ENCODE results near the gene SORL1.
"Not testable (repeated sequence)": the region's sequence is repeated elsewhere in the genome, so short reads cannot be mapped to it uniquely, and the experiment has no call there.

SORL1 gene

GRCh38 chr11:121474680-121475079 is 22.6 kb downstream of the SORL1 start:
- no peak for DNase-seq (ENCODE audit: low spot score)

DNA sequence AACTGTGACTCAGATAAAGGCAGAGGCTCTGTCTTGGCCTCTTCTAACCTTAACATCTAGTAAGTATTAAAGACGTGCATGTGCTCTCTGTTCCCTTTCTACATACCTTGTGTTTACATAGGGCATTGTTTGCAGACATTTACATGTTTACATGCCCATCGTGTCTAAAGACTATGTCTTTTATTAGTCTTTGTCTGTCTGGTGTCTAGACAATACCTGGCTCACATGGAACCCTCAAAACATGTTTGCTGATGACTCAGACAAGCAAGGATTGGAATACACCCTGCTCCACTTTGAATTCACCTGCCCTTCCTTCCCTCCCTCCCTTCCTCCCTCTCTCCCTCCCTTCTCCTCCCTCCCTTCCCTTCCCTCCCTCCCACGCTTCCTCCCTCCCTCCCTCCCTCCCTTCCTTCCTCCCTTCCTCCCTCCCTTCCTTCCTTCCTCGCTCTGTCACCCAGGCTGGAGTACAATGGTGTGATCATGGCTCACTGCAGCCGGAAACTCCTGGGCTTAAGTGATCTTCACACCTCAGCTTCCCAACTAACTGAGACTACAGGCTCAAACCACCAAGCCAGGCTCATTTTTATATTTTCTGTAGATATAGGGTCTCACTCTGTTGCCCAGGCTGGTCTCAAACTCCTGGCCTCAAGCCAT is 24.4 kb downstream of the SORL1 start:
- no peak for DNase-seq (ENCODE audit: low spot score)

GRCh38 chr11:121478226-121478894 is 26.2 kb downstream of the SORL1 start:
- no peak for DNase-seq (ENCODE audit: low spot score)

- DNase-seq (ENCODE audit: low spot score) = no peak
Observed at GRCh38 chr11:121478895-121479697, 27.0 kb downstream of the SORL1 start.

DNA sequence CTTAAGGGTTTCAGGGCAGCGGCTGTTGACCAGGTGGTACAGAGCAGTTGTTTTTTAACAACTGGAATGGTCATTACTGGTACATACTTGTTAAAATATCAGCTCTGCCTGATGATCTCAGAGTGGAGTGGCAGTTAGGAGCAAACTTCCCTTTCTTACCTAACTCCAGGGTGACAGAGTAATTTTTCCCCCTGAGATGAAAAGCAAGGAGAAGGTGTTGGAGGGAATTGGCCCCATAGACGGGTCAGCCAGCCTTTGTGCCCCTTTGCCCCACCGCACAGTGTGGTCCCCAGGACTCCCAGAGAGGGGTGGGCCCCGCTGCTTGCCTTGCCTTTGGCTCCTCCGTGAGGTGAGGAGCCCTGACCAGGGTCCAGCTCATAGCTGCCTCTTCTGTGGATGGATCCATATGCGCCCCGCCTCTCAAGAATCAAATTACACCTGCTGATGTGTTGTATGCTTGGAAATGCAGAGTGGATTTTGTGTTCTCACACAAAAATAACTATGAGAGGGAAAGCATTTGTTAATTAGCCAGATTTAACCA is 27.7 kb downstream of the SORL1 start:
- DNase-seq (ENCODE audit: low spot score) = no peak

GRCh38 chr11:121481484-121482230 is 29.5 kb downstream of the SORL1 start:
- DNase-seq (ENCODE audit: low spot score) = not testable (repeated sequence)

DNA sequence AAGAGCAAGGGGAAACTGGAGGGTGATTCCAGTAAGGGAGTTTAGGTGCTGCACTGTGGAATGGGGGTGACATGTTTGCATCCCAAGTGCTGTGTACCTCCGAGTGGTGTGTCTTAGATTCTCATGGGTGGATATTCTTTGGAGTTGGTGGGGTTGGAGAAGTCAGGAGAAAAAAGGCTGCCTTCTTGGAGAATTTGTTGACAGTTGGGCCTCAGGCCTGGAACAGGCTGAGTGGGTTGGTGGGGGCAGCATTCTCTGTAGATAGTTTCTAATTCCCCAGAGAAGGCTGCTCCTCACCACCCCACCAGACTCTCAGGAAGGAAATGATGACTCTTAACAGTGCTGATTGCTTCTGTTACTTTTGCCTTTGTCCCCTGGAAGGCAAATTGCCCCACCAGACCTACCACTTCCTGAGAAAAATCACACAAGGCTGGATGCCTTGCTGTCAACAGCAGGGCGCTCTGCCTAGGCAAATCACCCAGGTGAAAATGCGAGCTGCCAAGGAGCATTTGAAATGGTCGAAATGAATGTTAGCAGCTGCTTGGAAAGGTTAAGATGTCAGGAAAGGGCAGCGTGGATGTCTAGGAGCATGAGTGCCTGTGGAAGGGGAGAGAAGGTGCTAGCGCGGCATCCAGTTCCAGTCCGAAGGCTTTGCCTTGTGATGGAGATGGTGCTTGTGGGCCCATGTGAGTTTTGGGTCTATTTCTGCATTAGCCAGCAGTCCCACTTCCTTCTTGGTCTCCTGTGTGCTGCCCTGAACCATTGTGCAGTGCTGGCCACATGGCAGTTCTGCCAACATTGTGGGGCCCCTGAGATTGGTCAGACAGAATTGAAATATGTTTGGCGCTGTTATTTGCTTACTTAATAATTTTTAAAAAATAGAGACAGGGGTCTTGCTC is 30.4 kb downstream of the SORL1 start:
- DNase-seq (ENCODE audit: low spot score) = no peak

DNA sequence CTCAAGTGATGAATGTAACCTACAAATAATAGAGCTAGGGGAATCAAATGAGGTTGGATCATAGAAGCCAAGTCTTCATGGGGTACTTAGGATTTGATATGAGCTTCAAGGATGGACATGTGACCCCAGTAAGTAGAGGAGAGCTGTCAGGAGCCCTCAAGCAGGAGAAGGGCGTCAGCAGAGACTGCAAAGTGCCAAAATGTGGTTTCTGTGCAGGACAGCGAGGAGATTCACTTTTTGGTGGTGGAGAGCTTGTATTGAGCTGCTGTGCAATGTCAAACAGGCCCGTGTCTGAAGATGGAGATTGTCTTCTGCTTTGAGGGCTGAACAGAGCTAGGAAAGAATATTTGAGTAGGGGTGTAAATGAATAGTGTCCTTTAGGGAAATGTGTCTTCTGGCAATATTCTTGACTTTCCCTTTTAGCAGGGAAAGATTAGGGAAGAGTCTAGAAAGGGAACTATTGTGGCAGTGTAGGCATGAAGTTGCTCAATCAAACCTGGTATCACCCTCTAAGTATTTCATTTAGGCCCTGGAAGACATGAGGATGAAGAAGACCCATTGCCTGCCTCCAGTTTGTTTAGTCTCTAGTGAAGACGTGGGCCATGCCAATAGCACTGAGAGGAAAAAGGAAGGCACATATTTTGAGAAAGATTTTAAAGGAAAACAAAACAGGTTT is 31.8 kb downstream of the SORL1 start:
- no peak for DNase-seq (ENCODE audit: low spot score)

DNA sequence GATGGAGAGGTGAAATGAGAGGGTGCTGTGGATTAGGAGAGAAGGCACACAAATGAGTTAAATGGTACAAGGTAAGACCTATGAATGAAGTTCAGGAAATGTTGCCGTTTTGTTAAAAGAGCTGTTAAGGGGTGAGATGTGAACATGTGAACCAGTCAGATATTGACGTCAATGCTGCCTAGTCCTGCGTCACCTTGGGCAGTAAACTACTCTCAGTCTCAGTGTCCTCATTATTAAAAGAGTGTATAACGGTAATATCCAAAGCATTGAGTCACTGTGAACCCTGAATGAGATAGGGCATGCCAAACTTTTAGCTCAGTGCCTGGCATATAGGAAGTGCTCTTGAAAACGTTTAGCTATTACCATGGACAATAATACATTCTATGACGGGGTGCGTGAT is 33.1 kb downstream of the SORL1 start:
- no peak for DNase-seq (ENCODE audit: low spot score)

- DNase-seq (ENCODE audit: low spot score) = no peak
Observed at GRCh38 chr11:121486054-121486453, 33.9 kb downstream of the SORL1 start.

GRCh38 chr11:121487191-121487590 is 35.1 kb downstream of the SORL1 start:
- DNase-seq (ENCODE audit: low spot score) = no peak

DNA sequence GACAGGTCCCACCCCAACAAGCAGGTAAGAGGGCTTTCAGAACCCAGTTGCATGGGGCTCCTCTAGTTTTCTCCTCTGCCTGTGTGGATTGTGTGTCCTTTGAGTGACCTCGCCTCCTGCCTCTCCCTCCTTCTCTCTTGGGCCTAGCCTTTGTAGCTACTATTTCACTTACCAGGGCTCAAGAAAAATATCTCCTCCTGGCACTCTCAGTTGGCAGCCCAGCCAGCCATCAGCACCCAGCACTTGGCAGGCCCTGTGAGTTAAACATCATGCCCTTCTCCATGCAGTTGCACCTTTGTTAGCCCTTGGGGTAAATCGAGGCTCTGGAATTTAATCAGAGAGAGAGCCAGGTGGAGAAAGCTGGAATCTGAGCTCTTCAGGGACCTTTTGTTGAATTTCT is 36.1 kb downstream of the SORL1 start:
- no peak for DNase-seq (ENCODE audit: low spot score)

DNA sequence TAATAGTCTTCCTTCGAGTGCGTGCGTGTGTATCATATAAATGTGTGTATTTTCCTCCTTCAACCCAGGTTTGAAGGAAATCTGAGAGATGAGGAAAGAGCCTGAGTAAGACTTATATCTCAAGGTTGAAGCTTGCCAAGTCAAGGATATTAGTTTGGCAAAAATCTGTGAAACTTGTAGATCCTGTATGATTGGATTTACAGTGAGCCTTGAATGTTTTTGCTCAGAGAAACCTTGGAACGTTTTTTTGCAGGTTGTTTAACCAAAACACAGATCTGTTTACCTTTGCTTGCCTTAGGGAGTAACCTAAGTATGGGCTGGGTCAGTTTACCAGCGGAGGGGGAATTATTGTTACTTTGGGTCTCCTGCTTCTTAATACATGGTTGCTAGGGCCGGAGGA is 36.5 kb downstream of the SORL1 start:
- no peak for DNase-seq (ENCODE audit: low spot score)

- DNase-seq (ENCODE audit: low spot score) = no peak
Observed at GRCh38 chr11:121489823-121490222, 37.7 kb downstream of the SORL1 start.

DNA sequence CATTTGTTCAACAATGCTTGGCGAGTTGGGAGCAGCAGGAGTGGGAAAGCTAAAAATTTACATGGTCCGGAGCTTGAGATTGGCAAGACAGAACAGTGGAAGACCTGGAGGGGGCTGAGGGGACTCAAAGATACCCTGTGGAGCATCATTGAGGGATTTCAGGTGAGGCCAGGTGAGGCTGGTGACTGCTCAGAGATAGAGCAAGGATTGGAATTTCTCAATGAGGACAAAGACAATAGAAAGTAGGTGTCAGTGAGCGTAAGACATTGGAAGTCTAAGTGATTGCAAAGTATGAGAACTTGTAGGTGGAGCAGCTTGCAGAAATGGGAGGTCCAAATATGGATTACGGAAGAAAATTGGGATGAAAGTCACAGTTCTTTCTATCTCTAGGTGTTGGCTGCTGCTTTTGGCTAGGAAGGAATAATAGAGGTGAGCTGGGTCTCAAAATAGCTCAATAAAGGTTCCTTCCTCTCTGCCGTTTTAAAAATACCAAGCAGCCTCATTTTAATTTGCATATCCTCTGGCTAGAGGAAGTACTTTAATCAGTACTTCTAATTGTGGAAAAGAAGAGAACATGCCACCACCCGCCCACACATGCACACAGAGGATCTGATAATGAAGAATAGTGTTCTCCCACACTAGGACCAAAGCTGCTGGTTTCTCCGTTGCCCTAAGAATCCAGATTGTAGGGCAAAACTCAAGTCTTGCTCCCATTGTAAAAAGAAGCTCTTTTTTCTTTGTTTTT is 42.4 kb downstream of the SORL1 start:
- DNase-seq (ENCODE audit: low spot score) = no peak

DNA sequence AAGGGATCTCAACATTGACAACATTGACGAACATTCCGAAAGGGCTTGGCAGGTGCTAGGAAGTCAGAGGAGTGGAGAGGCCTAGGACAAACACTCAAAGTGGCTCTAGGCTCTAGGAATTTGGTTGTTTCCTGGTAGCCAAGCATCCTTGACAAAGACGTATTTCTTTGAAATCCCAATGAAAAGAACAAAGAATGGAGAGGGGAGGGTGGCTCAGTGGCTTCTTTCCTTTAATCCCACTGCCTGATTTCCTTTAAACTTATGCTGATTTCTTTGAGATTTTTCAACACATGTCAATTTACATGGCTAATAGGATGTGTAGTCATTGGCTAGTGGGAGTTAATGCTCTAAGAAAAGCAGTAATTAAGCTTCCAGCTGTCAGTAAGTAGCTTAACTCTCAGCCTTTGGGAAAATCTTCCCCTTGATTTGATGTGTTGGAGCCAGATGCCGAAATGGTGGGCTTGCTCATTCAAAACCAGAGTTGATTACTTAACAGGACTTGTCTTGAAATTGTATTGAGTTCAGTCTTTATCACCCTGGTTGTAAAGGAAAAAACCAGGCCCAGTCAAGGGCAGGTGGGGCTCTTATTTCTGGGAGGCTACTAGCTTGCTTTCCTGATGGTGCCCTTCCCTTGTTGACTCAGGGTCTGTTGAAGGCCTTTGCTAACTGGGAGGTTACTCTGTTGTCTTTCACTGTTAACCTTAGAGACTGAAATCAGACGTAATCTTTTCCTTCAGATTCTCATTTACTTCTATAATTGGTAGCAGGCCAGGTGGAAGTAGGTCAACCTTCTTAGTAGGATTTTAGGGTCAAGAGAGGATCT is 45.3 kb downstream of the SORL1 start:
- DNase-seq (ENCODE audit: low spot score) = no peak

DNA sequence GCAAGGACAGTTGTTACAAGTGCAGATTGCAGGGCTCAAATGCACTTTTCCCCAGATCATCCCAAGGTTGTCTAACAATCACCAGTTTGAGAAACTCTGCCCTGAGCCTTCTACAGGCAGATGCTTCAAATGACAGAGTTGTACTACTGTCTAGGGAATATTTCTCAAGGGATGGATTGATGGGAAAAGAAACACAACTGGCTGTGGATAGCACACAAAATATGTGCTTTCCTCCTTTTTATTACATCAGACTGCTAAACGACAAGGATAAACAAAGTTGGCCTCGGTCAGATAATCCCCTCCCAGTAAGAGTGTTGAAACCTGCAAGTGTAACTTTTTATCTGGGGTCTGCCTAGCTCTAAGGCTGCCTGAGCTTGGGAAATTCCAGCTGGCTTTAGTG is 47.3 kb downstream of the SORL1 start:
- no peak for DNase-seq (ENCODE audit: low spot score)

- DNase-seq (ENCODE audit: low spot score) = no peak
Observed at GRCh38 chr11:121500275-121500674, 48.2 kb downstream of the SORL1 start.

DNA sequence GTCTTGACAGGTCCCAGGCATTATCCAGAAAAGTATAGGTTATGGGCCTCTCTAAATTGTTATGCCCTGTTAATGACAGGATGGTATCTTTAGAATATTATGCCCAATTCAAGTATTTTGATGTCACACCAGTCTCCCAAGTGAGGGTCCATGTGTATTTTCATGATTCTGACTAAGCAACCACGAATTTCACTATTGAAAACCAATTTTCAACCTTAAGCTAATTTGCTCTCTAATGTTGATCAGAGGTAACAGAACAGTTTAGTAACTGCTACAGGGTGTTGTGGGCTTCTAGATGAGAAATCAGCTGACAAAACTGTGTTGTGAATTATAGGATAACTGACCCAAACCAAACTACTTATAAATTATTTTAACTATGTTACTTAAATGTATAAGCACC is 48.6 kb downstream of the SORL1 start:
- DNase-seq (ENCODE audit: low spot score) = no peak

Data from hematopoietic multipotent progenitor cell treated with erythropoietin and hydrocortisone succinate and interleukin-3 and kit ligand, for 15 days (in vitro differentiated cells).